Omental fat pad (tissue), 4 donors: ENCODE results near the gene KRTAP20-3. TPM values are rescaled to one million over a fixed set of nuclear protein-coding genes. Genes with fewer than 3 reads are reported as not detected.

ENCODE experiments used
- ATAC-seq: fragments of 150-250 bp; one replicate; pipeline ENCODE4 v1.9.1; 2016; ENCODE audit warnings: mild to moderate bottlenecking, moderate library complexity; ENCODE audit not compliant: low FRiP score
- DNase-seq: peaks from one replicate; pipeline ENCODE4 v3.0.0-alpha.2; 2019; ENCODE audit warnings: low spot score
- total RNA-seq, 4 donors: library from RNA; depleted of rRNA; stranded (reverse); fragments of >200 nt; gene quantifications; one replicate each; pipeline ENCODE4 v1.1.0, GENCODE V29; 2016
- TF ChIP-seq, protein P1 (sequence below), 3 donors: fragments of 450-650 bp; IDR thresholded peaks; one replicate each; pipeline ENCODE4 v1.5.1; 2016 to 2017; ENCODE audit warnings: antibody characterized with exemption in 3 of 3, mild to moderate bottlenecking in 3 of 3, moderate library complexity in 2 of 3

Gene KRTAP20-3
- not detected for total RNA-seq

DNA sequence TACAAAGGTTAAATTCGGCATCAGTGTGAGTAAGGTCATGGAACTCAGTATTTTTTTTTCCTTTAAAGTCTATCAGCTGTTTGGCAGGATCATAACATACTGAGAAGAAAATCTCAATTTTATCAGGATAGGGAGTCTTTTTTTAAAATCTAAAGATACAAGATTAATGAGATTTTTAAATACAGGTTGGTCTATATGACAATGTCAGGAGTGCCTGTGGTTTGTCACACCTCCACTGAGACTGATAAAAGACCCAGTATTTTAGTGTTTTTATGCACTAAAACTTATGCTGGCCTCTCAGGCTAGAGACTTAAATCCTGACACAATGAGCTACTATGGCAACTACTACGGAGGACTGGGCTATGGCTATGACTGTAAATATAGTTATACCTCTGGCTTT lies at the start of gene KRTAP20-3:
KRTAP20-3 (plus strand) TSS at position 301 of the 400 bp plus-strand sequence.
- DNase-seq (no peak), ATAC-seq (no peak)
- TF ChIP-seq, protein P1, sequence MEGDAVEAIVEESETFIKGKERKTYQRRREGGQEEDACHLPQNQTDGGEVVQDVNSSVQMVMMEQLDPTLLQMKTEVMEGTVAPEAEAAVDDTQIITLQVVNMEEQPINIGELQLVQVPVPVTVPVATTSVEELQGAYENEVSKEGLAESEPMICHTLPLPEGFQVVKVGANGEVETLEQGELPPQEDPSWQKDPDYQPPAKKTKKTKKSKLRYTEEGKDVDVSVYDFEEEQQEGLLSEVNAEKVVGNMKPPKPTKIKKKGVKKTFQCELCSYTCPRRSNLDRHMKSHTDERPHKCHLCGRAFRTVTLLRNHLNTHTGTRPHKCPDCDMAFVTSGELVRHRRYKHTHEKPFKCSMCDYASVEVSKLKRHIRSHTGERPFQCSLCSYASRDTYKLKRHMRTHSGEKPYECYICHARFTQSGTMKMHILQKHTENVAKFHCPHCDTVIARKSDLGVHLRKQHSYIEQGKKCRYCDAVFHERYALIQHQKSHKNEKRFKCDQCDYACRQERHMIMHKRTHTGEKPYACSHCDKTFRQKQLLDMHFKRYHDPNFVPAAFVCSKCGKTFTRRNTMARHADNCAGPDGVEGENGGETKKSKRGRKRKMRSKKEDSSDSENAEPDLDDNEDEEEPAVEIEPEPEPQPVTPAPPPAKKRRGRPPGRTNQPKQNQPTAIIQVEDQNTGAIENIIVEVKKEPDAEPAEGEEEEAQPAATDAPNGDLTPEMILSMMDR (IDR thresholded peaks at IDR 0.05), result no peak

DNA sequence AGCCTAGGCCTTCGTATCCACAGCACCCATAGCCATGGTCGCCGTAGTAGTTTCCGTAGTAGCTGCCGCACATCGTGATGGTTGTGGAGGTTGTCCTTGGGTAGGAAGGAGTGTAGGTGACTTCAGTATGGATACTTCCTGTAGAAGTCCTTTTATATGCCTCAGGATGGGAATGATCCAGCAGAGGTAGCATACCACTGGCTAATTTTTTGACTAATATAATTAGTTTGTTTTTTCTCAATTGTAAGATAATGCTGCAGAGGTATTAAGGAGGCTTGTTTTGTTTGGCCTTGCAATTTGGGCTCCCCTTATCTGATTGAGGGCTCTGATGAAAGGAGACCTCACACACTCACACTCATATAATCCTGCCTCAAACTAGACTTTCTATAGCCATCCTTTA lies 43.9 kb upstream of the KRTAP20-3 start, which contains the start of gene KRTAP6-2:
KRTAP6-2 (minus strand) TSS at position 101 of the 400 bp plus-strand sequence; CDS start at position 73, 28 bp downstream.
- ATAC-seq (no peak), DNase-seq (no peak)
- TF ChIP-seq, protein P1 (IDR thresholded peaks at IDR 0.05), result no peak

DNA sequence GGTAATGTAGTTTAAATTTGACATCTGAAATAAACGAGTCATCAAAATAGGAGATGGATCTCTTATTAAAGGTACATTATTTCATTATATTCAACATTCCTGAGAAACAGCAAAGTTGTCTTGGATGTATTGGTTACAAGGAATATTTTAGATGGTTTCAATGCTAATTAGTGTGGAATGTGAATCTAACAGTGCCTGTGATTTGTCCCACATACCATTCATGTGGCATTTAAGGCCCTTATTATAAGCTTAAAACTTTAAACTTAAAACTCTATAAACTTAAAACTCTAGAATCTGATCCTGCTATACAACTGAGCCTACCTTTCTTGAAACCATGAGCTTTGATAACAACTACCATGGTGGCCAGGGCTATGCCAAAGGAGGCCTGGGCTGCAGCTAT lies 41.9 kb upstream of the KRTAP20-3 start, which contains the start of gene KRTAP22-1:
KRTAP22-1 (plus strand) TSS at position 301 of the 400 bp plus-strand sequence.
- TF ChIP-seq, protein P1 (IDR thresholded peaks at IDR 0.05), result no peak
- DNase-seq (no peak), ATAC-seq (no peak)

- no peak for ATAC-seq
- TF ChIP-seq, protein P1 (IDR thresholded peaks at IDR 0.05), result no peak
- no peak for DNase-seq
Measured at GRCh38 chr21:30605968-30606367, 36.7 kb upstream of the KRTAP20-3 start.

- DNase-seq, result no peak
- no peak for ATAC-seq
- TF ChIP-seq, protein P1 (IDR thresholded peaks at IDR 0.05), result no peak
Measured at GRCh38 chr21:30612132-30612531, 30.5 kb upstream of the KRTAP20-3 start.

- no peak for DNase-seq
- TF ChIP-seq, protein P1 (IDR thresholded peaks at IDR 0.05), result no peak
Measured at GRCh38 chr21:30613836-30614235, 28.8 kb upstream of the KRTAP20-3 start, which contains the start of gene KRTAP6-1. Gene KRTAP6-1 (minus strand): TSS chr21:30613930. CDS start chr21:30613904, 26 bp downstream.

GRCh38 chr21:30615199-30615598 lies 27.5 kb upstream of the KRTAP20-3 start:
- ATAC-seq (no peak), DNase-seq (no peak)
- TF ChIP-seq, protein P1 (IDR thresholded peaks at IDR 0.05), result no peak

More at GRCh38 chr21:30613836-30614235, 28.8 kb upstream of the KRTAP20-3 start, which contains the start of gene KRTAP6-1:
- ATAC-seq, result no peak
